B cell (primary cell): ENCODE results near the gene DNAJC3. TPM values are rescaled to one million over a fixed set of nuclear protein-coding genes. Genes with fewer than 3 reads are reported as not detected.

Experiments
- ATAC-seq: fragments of 200-7000 bp; cut with Tn5 transposase; one replicate; pipeline ENCODE4 v1.10.0; 2021; ENCODE audit warnings: low read depth, mild to moderate bottlenecking, moderate number of reproducible peaks, moderate library complexity
- CTCF ChIA-PET: fragments of 350-600 bp; sonication (Branson Sonifier 250); formaldehyde crosslinking; loops from one replicate; lab custom pipeline; 2021; ENCODE audit warnings: antibody characterized with exemption, inconsistent platforms; lab: Charles Lee
- POLR2A ChIA-PET: fragments of 350-600 bp; sonication (Branson Sonifier 250); formaldehyde crosslinking; loops from one replicate; lab custom pipeline; 2021; ENCODE audit warnings: antibody characterized with exemption; lab: Charles Lee
- DNase-seq: peaks from one replicate; pipeline ENCODE4 v3.0.0; 2013
- H2AFZ ChIP-seq: 2 replicates; pipeline ENCODE4 v1.6.1; 2012; ENCODE audit warnings: mild to moderate bottlenecking, low read depth, low read length; ENCODE audit not compliant: insufficient read depth, poor library complexity, severe bottlenecking
- H3K27ac ChIP-seq, 2 donors: 1 replicate in 1 of 2; 2 replicates in 1 of 2; pipeline ENCODE4 v1.5.1; 2012 to 2013; ENCODE audit warnings: low read length in 2 of 2, mild to moderate bottlenecking in 2 of 2, moderate library complexity in 1 of 2
- H3K27me3 ChIP-seq, 4 experiments: fragments of 200-600 bp in 1 of 4; sonication (generic) in 1 of 4; replicated peaks in 1 of 4; 1 replicate in 2 of 4; 2 replicates in 2 of 4; pipeline versions ENCODE4 v1.6.1 to v1.7.0; 2013 to 2016; ENCODE audit warnings: low read length in 3 of 4, mild to moderate bottlenecking in 2 of 4, mixed read lengths in 1 of 4, moderate library complexity in 1 of 4; ENCODE audit not compliant: insufficient read depth in 4 of 4, control insufficient read depth in 3 of 4; ENCODE audit errors: control extremely low read depth in 1 of 4
- H3K36me3 ChIP-seq, 2 experiments: replicated peaks in 1 of 2; 1 replicate in 1 of 2; 2 replicates in 1 of 2; pipeline versions ENCODE4 v1.6.1 to v1.7.1; 2013; ENCODE audit warnings: low read length in 1 of 2; ENCODE audit not compliant: insufficient read depth in 2 of 2, control insufficient read depth in 1 of 2; ENCODE audit errors: control extremely low read depth in 1 of 2, extremely low read depth in 1 of 2
- H3K4me1 ChIP-seq, 2 donors: fragments of 200-600 bp in 1 of 2; sonication (generic) in 1 of 2; 1 replicate in 1 of 2; 2 replicates in 1 of 2; pipeline versions ENCODE4 v1.5.1 to v1.6.1; 2013 to 2017; ENCODE audit warnings: low read length in 2 of 2; ENCODE audit not compliant: control insufficient read depth in 2 of 2, insufficient read depth in 2 of 2
- H3K4me2 ChIP-seq: replicated peaks from 2 replicates; pipeline ENCODE3; 2012; ENCODE audit warnings: mild to moderate bottlenecking, low read depth, low read length; ENCODE audit not compliant: poor library complexity, severe bottlenecking
- H3K4me3 ChIP-seq, 5 experiments: fragments of 200-600 bp in 1 of 5; sonication (generic) in 1 of 5; 1 replicate in 3 of 5; 2 replicates in 2 of 5; pipeline versions ENCODE4 v1.5.1 to v1.7.0; 2011 to 2016; ENCODE audit warnings: low read length in 4 of 5, mild to moderate bottlenecking in 4 of 5, low read depth in 2 of 5, control low read depth in 1 of 5, moderate library complexity in 1 of 5; ENCODE audit not compliant: insufficient read depth in 1 of 5; ENCODE audit errors: control extremely low read depth in 1 of 5, extremely low read depth in 1 of 5
- H3K79me2 ChIP-seq: fragments of 200-600 bp; sonication (generic); one replicate; pipeline ENCODE4 v1.6.0; 2016; ENCODE audit warnings: low read length; ENCODE audit not compliant: control insufficient read depth, insufficient read depth
- H3K9ac ChIP-seq: fragments of 200-600 bp; sonication (generic); 2 replicates; pipeline ENCODE4 v1.6.1; 2017; ENCODE audit warnings: mild to moderate bottlenecking, low read length, moderate library complexity
- H3K9me3 ChIP-seq, 3 donors: one replicate each; pipeline versions ENCODE4 v1.6.1 to v1.7.1; 2013; ENCODE audit warnings: low read length in 2 of 3; ENCODE audit not compliant: control insufficient read depth in 2 of 3, insufficient read depth in 1 of 3; ENCODE audit errors: control extremely low read depth in 1 of 3
- H4K20me1 ChIP-seq: 2 replicates; pipeline ENCODE4 v1.6.0; 2012; ENCODE audit warnings: mild to moderate bottlenecking, low read length; ENCODE audit not compliant: insufficient read depth, control insufficient read depth, poor library complexity, severe bottlenecking
- H3K27ac Mint-ChIP-seq: one replicate; pipeline ENCODE4 v1.8.0; 2021; ENCODE audit warnings: mixed read lengths
- H3K27me3 Mint-ChIP-seq: one replicate; pipeline ENCODE4 v1.8.0; 2021; ENCODE audit warnings: mixed read lengths
- H3K4me1 Mint-ChIP-seq: one replicate; pipeline ENCODE4 v1.8.0; 2021; ENCODE audit warnings: mixed read lengths
- H3K4me3 Mint-ChIP-seq: one replicate; pipeline ENCODE4 v1.8.0; 2021; ENCODE audit warnings: mixed read lengths
- H3K9me3 Mint-ChIP-seq: one replicate; pipeline ENCODE4 v1.8.0; 2022; ENCODE audit warnings: mixed read lengths; ENCODE audit not compliant: insufficient read depth
- EZH2 ChIP-seq: IDR thresholded peaks from 2 replicates; pipeline ENCODE4 v1.6.1; 2012; ENCODE audit warnings: borderline replicate concordance, low read depth, mild to moderate bottlenecking, moderate library complexity, low read length; ENCODE audit not compliant: insufficient read depth, poor library complexity, severe bottlenecking
- WGBS: methylation state at CpG from one replicate; pipeline ENCODE4 v1.1.5; 2013; ENCODE audit warnings: missing lambda C conversion rate; ENCODE audit not compliant: insufficient coverage; 5-methylcytosine and 5-hydroxymethylcytosine counted together
- intact Hi-C: fragments of 100-400 bp; cut with micrococcal nuclease; formaldehyde crosslinking; loops from one replicate; pipeline ENCODE4 v1.10.0; 2022
- polyA plus RNA-seq: library from polyadenylated mRNA; depleted of rRNA; stranded (reverse); fragments of >200 nt; gene quantifications from 2 replicates; pipeline ENCODE4 v1.2.3, GENCODE V29; 2012
- total RNA-seq, 2 donors: library from RNA; stranded (reverse); fragments of 120-200 nt in 1 of 2; gene quantifications; 1 replicate in 1 of 2; 2 replicates in 1 of 2; pipeline versions ENCODE4 v1.2.3 to v1.2.4, GENCODE V29; 2013 to 2022
- TF ChIP-seq, protein P1 (sequence below): fragments of 200-600 bp; IDR thresholded peaks from one replicate; pipeline ENCODE4 v1.8.0; 2022; ENCODE audit warnings: antibody characterized with exemption, mild to moderate bottlenecking

Gene DNAJC3
- total and polyA plus RNA-seq, 2 donors (not counting 1 experiment from before 2014, with no cell fraction given) = 2.8 to 12.1 TPM

- Histone ChIP-seq H3K79me2 (no peaks in the 10 kb centered on the region), H3K36me3 (peaks cover 0 to 12% of the 10 kb centered on the region in 2 experiments), H2AFZ (no peak overlapping the region), H3K4me3 (no peak overlapping the region), H3K4me1 (no peaks in the 10 kb centered on the region), H3K27ac (no peak overlapping the region), H3K4me2 (no peak overlapping the region), H3K9ac (no peak overlapping the region), H4K20me1 (no peaks in the 10 kb centered on the region), H3K9me3 (no peaks in the 10 kb centered on the region), H3K27me3 (no peaks in the 10 kb centered on the region)
- TF ChIP-seq, protein P1, sequence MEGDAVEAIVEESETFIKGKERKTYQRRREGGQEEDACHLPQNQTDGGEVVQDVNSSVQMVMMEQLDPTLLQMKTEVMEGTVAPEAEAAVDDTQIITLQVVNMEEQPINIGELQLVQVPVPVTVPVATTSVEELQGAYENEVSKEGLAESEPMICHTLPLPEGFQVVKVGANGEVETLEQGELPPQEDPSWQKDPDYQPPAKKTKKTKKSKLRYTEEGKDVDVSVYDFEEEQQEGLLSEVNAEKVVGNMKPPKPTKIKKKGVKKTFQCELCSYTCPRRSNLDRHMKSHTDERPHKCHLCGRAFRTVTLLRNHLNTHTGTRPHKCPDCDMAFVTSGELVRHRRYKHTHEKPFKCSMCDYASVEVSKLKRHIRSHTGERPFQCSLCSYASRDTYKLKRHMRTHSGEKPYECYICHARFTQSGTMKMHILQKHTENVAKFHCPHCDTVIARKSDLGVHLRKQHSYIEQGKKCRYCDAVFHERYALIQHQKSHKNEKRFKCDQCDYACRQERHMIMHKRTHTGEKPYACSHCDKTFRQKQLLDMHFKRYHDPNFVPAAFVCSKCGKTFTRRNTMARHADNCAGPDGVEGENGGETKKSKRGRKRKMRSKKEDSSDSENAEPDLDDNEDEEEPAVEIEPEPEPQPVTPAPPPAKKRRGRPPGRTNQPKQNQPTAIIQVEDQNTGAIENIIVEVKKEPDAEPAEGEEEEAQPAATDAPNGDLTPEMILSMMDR = no peak
- no peak for TF ChIP-seq EZH2
- Mint-ChIP-seq H3K9me3 (no peaks in the 10 kb centered on the region), H3K4me1 (no peaks in the 10 kb centered on the region), H3K4me3 (no peak overlapping the region), H3K27me3 (no peaks in the 10 kb centered on the region), H3K27ac (no peak overlapping the region)
- intact Hi-C loops = no loop called here
- CTCF ChIA-PET = interaction anchor here (1.5 kb wide), 1 partner anchor 140 kb away, joined by 3 read pairs; no protein-coding TSS in a partner anchor
- ATAC-seq (no peak), DNase-seq (no peak)
- WGBS = 100% methylated on average over 1 of the region's 4 CpGs
- POLR2A ChIA-PET = interaction anchor here (0.7 kb wide), 1 partner anchor 56 kb away, joined by 3 read pairs; no protein-coding TSS in a partner anchor
Observed at GRCh38 chr13:95763601-95764000, 86.7 kb downstream of the DNAJC3 start.

GRCh38 chr13:95771905-95772304 is 95.0 kb downstream of the DNAJC3 start:
- intact Hi-C loops = no loop called here
- H3K4me2 ChIP-seq = no peak overlapping the region

More at GRCh38 chr13:95771905-95772304, 95.0 kb downstream of the DNAJC3 start:
- ChIA-PET CTCF (no interaction called here), POLR2A (no interaction called here)
- no peaks in the 10 kb centered on the region for H3K4me1 ChIP-seq
- no peaks in the 10 kb centered on the region for H3K27me3 ChIP-seq
- Mint-ChIP-seq H3K4me3 (no peak overlapping the region), H3K27me3 (no peaks in the 10 kb centered on the region), H3K9me3 (no peaks in the 10 kb centered on the region), H3K27ac (no peak overlapping the region), H3K4me1 (no peaks in the 10 kb centered on the region)
- no peaks in the 10 kb centered on the region for H3K79me2 ChIP-seq
- ATAC-seq (no peak), DNase-seq (no peak)
- H3K9me3 ChIP-seq = no peaks in the 10 kb centered on the region
- TF ChIP-seq, protein P1 = no peak
- no peak for TF ChIP-seq EZH2
- H4K20me1 ChIP-seq = no peaks in the 10 kb centered on the region
- no CpG with 5 or more reads among the region's 4 CpGs for WGBS
- H3K9ac ChIP-seq = no peak overlapping the region
- H3K36me3 ChIP-seq = peaks cover 0 to 8% of the 10 kb centered on the region in 2 experiments
- no peak overlapping the region for H3K27ac ChIP-seq
- H2AFZ ChIP-seq = no peak overlapping the region
- H3K4me3 ChIP-seq = no peak overlapping the region
